ENCODE measurements around the gene EPHB2.
A peak's percentile ranks its signal among the peaks of the same experiment; 100 is the strongest.
"Not testable (repeated sequence)": the region's sequence is repeated elsewhere in the genome, so short reads cannot be mapped to it uniquely, and the experiment has no call there.

Gene EPHB2

GRCh38 chr1:22691031-22691753 is 19.4 kb upstream of the EPHB2 start:
- no peak for DNase-seq (ENCODE audit: low read depth in 3 of 3)

- DNase-seq (ENCODE audit: low read depth in 3 of 3), result no peak
Measured at GRCh38 chr1:22694172-22694571, 16.5 kb upstream of the EPHB2 start.

GRCh38 chr1:22696610-22697009 is 14.0 kb upstream of the EPHB2 start:
- no peak for DNase-seq (ENCODE audit: low read depth in 3 of 3)

- no peak for DNase-seq (ENCODE audit: low read depth in 3 of 3)
Measured at GRCh38 chr1:22697980-22698379, 12.7 kb upstream of the EPHB2 start.

GRCh38 chr1:22699681-22700520 is 10.7 kb upstream of the EPHB2 start:
- no peak for DNase-seq (ENCODE audit: low read depth in 3 of 3)

GRCh38 chr1:22702296-22703085 is 8.1 kb upstream of the EPHB2 start:
- DNase-seq (ENCODE audit: low read depth in 3 of 3), result no peak

- peak; percentile 39 to 59 (median 58) for DNase-seq (ENCODE audit: low read depth in 3 of 3)
Measured at GRCh38 chr1:22704440-22705067, 6.1 kb upstream of the EPHB2 start.

GRCh38 chr1:22705586-22705985 is 5.1 kb upstream of the EPHB2 start:
- no peak for DNase-seq (ENCODE audit: low read depth in 3 of 3)

GRCh38 chr1:22706100-22706499 is 4.5 kb upstream of the EPHB2 start:
- DNase-seq (ENCODE audit: low read depth in 3 of 3), result not testable (repeated sequence)

GRCh38 chr1:22708777-22709176 is 1.9 kb upstream of the EPHB2 start:
- DNase-seq (ENCODE audit: low read depth in 3 of 3), result no peak

GRCh38 chr1:22709227-22709626 is 1.4 kb upstream of the EPHB2 start:
- no peak for DNase-seq (ENCODE audit: low read depth in 3 of 3)

- peak in 2 of 3 experiments; percentile 3 to 6 for DNase-seq (ENCODE audit: low read depth in 3 of 3)
Measured at GRCh38 chr1:22709891-22710700, 543 bp upstream of the EPHB2 start.

- no peak for DNase-seq (ENCODE audit: low read depth in 3 of 3)
Measured at GRCh38 chr1:22711071-22711470, 432 bp downstream of the EPHB2 start.

- DNase-seq (ENCODE audit: low read depth in 3 of 3), result no peak
Measured at GRCh38 chr1:22711591-22712501, 1.2 kb downstream of the EPHB2 start.

- DNase-seq (ENCODE audit: low read depth in 3 of 3), result peak in 1 of 3 experiments; percentile 5
Measured at GRCh38 chr1:22712502-22713271, 2.0 kb downstream of the EPHB2 start.

- no peak for DNase-seq (ENCODE audit: low read depth in 3 of 3)
Measured at GRCh38 chr1:22714455-22714854, 3.8 kb downstream of the EPHB2 start.

GRCh38 chr1:22717037-22717760 is 6.6 kb downstream of the EPHB2 start:
- no peak for DNase-seq (ENCODE audit: low read depth in 3 of 3)

- DNase-seq (ENCODE audit: low read depth in 3 of 3), result no peak
Measured at GRCh38 chr1:22721122-22721873, 10.7 kb downstream of the EPHB2 start.

Measured in stimulated activated CD4-positive, alpha-beta T cell treated with anti-CD3 and anti-CD28 coated beads, TNF-alpha, amount 100 ng/mL, for 4 hours (primary cell).